OCI-M2 (cell line): ENCODE data around the gene ADARB2.

ENCODE experiments used
- DNase-seq: peaks from one replicate; lab custom pipeline; 2025; ENCODE audit not compliant: unreplicated experiment; lab: John Stamatoyannopoulos, UW

ADARB2 gene

DNA sequence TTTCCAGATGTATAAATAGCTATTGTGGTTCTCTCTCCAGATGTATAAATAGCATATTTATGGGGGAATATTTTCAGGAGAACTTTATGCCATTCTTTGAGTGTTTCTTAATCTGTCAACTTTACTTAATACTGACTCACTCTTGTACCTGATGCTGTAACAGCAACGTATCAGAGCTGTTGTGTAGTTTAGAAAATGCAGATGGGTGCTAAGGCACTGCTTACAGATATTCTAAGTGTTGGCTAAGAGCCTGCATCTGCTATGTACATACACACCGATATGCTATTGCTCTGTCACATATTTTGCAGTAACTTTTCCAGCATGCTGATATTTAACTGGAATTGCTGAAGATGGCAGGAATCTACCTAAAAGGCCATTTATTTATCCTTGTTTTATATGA is 609.2 kb downstream of the ADARB2 start:
- no peak for DNase-seq

DNA sequence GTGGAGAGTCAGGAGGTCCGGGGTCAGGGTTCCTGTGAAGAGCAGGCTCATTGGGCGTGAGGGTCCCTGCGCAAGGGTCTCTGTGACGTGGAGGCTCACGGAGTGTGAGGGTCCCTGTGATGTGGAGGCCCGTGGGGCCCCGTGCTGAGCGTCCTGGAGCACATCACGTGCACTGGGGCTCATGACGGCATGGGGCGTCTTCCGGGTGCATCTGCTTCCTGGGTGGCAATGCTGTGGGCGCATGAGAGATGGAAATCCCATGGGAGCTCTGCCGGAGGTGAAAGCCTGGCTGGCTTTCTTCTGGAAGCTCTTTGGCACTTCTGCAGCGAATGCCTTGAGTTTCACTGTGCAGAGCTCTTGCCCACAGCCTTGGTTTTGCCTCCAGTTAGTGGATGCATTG is 609.7 kb downstream of the ADARB2 start:
- no peak for DNase-seq
